Prostate gland (tissue), 2 donors: Measurements from ENCODE around the gene BEAN1. TPM values are rescaled to one million over a fixed set of nuclear protein-coding genes. Genes with fewer than 3 reads are reported as not detected.

Experiments used
- DNase-seq: peaks from one replicate; pipeline ENCODE4 v3.0.0-alpha.2; 2019; ENCODE audit warnings: low spot score
- H3K27ac ChIP-seq, 2 donors: fragments of 200-600 bp; sonication (generic); 2 replicates each; pipeline ENCODE4 v1.5.1; 2017 to 2019
- H3K27me3 ChIP-seq: fragments of 200-600 bp; sonication (generic); replicated peaks from 2 replicates; pipeline ENCODE4 v1.5.1; 2019; ENCODE audit not compliant: insufficient read depth
- H3K36me3 ChIP-seq, 2 donors: fragments of 200-600 bp; sonication (generic); 1 replicate in 1 of 2; 2 replicates in 1 of 2; pipeline versions ENCODE4 v1.5.1 to v1.8.1; 2017 to 2019
- H3K4me1 ChIP-seq: fragments of 200-600 bp; sonication (generic); replicated peaks from 2 replicates; pipeline ENCODE4 v1.5.1; 2019
- H3K4me3 ChIP-seq, 2 donors: fragments of 200-600 bp; sonication (generic); 2 replicates each; pipeline ENCODE4 v1.5.1; 2017 to 2019
- H3K9me3 ChIP-seq: fragments of 200-600 bp; sonication (generic); 2 replicates; pipeline ENCODE4 v1.5.1; 2017
- CTCF ChIP-seq, 4 experiments: fragments of 200-600 bp in 2 of 4; fragments of 450-650 bp in 2 of 4; sonication (generic) in 2 of 4; IDR thresholded peaks; 1 replicate in 3 of 4; 2 replicates in 1 of 4; pipeline ENCODE4 v1.5.1; 2016 to 2019; ENCODE audit warnings: antibody characterized with exemption in 4 of 4, mild to moderate bottlenecking in 2 of 4, moderate library complexity in 2 of 4
- POLR2A ChIP-seq: fragments of 450-650 bp; IDR thresholded peaks from one replicate; pipeline ENCODE4 v1.6.1; 2016; ENCODE audit warnings: antibody characterized with exemption, mild to moderate bottlenecking
- POLR2AphosphoS5 ChIP-seq: sonication (generic); formaldehyde crosslinking; IDR thresholded peaks from one replicate; pipeline ENCODE4 v1.6.1; 2017; ENCODE audit warnings: antibody characterized with exemption
- WGBS: methylation state at CpG from one replicate; pipeline ENCODE4 v1.1.5; 2018; 5-methylcytosine and 5-hydroxymethylcytosine counted together
- intact Hi-C: fragments of 100-400 bp; cut with DNase I; formaldehyde crosslinking; loops from one replicate; pipeline ENCODE4 v1.14.2; 2022
- total RNA-seq, 2 donors: library from RNA; depleted of rRNA; stranded (reverse); fragments of >200 nt; gene quantifications; one replicate each; pipeline ENCODE4 v1.1.0, GENCODE V29; 2016

BEAN1 gene
- total RNA-seq, 2 donors from 2014 or later, result 0.14 to 0.51 TPM

- H3K4me3 ChIP-seq, result no peak overlapping the region
- 26% methylated on average over 8 of the region's 8 CpGs for WGBS
- H3K9me3 ChIP-seq, result no peaks in the 10 kb centered on the region
- H3K4me1 ChIP-seq, result no peaks in the 10 kb centered on the region
- intact Hi-C loops, result no loop called here
- H3K27ac ChIP-seq, result no peak overlapping the region
- TF ChIP-seq POLR2A (no peak), CTCF (IDR thresholded peaks at IDR 0.05) (no peak), POLR2AphosphoS5 (no peak)
- H3K27me3 ChIP-seq, result no peaks in the 10 kb centered on the region
- no peaks in the 10 kb centered on the region for H3K36me3 ChIP-seq
- DNase-seq, result no peak
Observed at GRCh38 chr16:66425651-66426050, 1.4 kb upstream of the BEAN1 start.

GRCh38 chr16:66426112-66427035 is 721 bp upstream of the BEAN1 start:
- Histone ChIP-seq H3K36me3 (no peaks in the 10 kb centered on the region), H3K4me3 (peak overlapping the region; percentile 6 to 33), H3K9me3 (no peaks in the 10 kb centered on the region), H3K4me1 (no peaks in the 10 kb centered on the region), H3K27me3 (no peaks in the 10 kb centered on the region), H3K27ac (no peak overlapping the region)
- intact Hi-C loops, result no loop called here
- TF ChIP-seq POLR2AphosphoS5, result no peak
- no peak for TF ChIP-seq CTCF (IDR thresholded peaks at IDR 0.05)
- TF ChIP-seq POLR2A, result no peak
- WGBS, result 9% methylated on average over 53 of the region's 56 CpGs
- no peak for DNase-seq

GRCh38 chr16:66427871-66428681 is 981 bp downstream of the BEAN1 start:
- Histone ChIP-seq H3K4me1 (no peaks in the 10 kb centered on the region), H3K9me3 (no peaks in the 10 kb centered on the region), H3K36me3 (no peaks in the 10 kb centered on the region), H3K27ac (no peak overlapping the region), H3K4me3 (peak overlapping the region in 1 of 2 donors; percentile 43), H3K27me3 (no peaks in the 10 kb centered on the region)
- intact Hi-C loops, result no loop called here
- no peak for DNase-seq
- 12% methylated on average over 35 of the region's 40 CpGs for WGBS
- TF ChIP-seq POLR2A (no peak), POLR2AphosphoS5 (no peak), CTCF (IDR thresholded peaks at IDR 0.05) (no peak)

- intact Hi-C loops, result no loop called here
- Histone ChIP-seq H3K27ac (no peak overlapping the region), H3K4me3 (no peak overlapping the region), H3K27me3 (no peaks in the 10 kb centered on the region), H3K4me1 (no peaks in the 10 kb centered on the region), H3K9me3 (no peaks in the 10 kb centered on the region), H3K36me3 (no peaks in the 10 kb centered on the region)
- no peak for TF ChIP-seq POLR2A
- TF ChIP-seq POLR2AphosphoS5, result no peak
- TF ChIP-seq CTCF (IDR thresholded peaks at IDR 0.05), result no peak
- 56% methylated on average over 11 of the region's 11 CpGs for WGBS
- DNase-seq, result no peak
Observed at GRCh38 chr16:66428682-66429251, 1.7 kb downstream of the BEAN1 start.
